GM12875 (cell line): ENCODE results near the gene CENPU.
A peak's percentile ranks its signal among the peaks of the same experiment; 100 is the strongest.
"Not testable (repeated sequence)": the region's sequence is repeated elsewhere in the genome, so short reads cannot be mapped to it uniquely, and the experiment has no call there.

ENCODE experiments used
- H3K4me3 ChIP-seq: one replicate; pipeline ENCODE4 v1.5.1; 2011; ENCODE audit warnings: low read depth, low read length, control low read depth
- CTCF ChIP-seq: IDR thresholded peaks from 2 replicates; pipeline ENCODE4 v1.5.1; 2011; ENCODE audit warnings: low read depth, mild to moderate bottlenecking, control low read depth, inconsistent platforms, low read length, moderate library complexity, borderline replicate concordance; ENCODE audit not compliant: insufficient read depth

CENPU gene

DNA sequence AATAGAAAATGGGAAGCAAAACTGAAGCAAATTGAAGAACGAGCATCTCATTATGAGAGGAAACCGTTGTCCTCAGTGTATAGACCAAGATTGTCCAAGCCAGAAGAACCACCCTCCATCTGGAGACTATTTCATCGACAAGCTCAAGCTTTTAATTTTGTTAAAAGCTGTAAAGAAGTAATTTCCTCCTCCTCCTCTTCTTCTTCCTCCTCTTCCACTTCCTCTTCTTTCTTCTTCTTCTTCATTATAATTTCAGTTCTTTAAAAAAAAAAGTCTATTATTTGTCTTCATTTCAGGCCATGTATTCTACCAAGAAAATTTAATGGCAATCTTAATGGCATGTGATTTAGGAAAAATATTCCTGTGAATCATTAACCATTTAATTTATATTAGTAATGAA lies 76.8 kb downstream of the CENPU start:
- no peak overlapping the region for H3K4me3 ChIP-seq
- no peak for TF ChIP-seq CTCF

GRCh38 chr4:184655889-184656869 lies 77.7 kb downstream of the CENPU start:
- TF ChIP-seq CTCF, result no peak
- H3K4me3 ChIP-seq, result no peak overlapping the region

GRCh38 chr4:184653650-184654049 lies 80.2 kb downstream of the CENPU start:
- TF ChIP-seq CTCF, result no peak
- no peak overlapping the region for H3K4me3 ChIP-seq

GRCh38 chr4:184652681-184653080 lies 81.2 kb downstream of the CENPU start:
- not testable (repeated sequence) for H3K4me3 ChIP-seq

DNA sequence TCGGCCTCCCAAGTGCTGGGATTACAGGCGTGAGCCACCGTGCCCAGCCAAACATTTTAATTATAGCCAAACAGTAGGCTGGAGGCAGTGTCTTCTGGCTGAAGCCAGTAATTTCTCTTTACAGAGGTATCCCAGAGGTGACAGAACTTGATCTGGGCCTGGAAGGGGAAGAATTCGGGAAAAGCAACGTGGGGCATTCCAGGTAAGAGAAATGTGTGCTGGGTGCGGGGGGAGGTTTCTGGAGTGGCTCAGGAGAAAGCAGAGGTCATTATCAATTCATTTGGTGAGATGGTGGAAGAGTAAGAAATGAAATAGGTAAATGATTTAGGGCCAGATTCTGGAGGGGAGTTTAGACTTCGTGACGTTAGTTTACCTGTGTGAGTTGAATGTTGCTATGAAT lies 82.0 kb downstream of the CENPU start:
- H3K4me3 ChIP-seq, result no peak overlapping the region
- no peak for TF ChIP-seq CTCF

GRCh38 chr4:184649971-184650855 lies 83.7 kb downstream of the CENPU start:
- H3K4me3 ChIP-seq, result peak overlapping the region; percentile 83
- TF ChIP-seq CTCF, result no peak
